Measurements from ENCODE around the gene ADAM12.

ADAM12 gene

GRCh38 chr10:126043389-126043788 lies 344.9 kb downstream of the ADAM12 start:
- H3K4me3 ChIP-seq (replicated peaks; ENCODE audit: low read depth, low read length), result no peak overlapping the region
- TF ChIP-seq, protein P1, sequence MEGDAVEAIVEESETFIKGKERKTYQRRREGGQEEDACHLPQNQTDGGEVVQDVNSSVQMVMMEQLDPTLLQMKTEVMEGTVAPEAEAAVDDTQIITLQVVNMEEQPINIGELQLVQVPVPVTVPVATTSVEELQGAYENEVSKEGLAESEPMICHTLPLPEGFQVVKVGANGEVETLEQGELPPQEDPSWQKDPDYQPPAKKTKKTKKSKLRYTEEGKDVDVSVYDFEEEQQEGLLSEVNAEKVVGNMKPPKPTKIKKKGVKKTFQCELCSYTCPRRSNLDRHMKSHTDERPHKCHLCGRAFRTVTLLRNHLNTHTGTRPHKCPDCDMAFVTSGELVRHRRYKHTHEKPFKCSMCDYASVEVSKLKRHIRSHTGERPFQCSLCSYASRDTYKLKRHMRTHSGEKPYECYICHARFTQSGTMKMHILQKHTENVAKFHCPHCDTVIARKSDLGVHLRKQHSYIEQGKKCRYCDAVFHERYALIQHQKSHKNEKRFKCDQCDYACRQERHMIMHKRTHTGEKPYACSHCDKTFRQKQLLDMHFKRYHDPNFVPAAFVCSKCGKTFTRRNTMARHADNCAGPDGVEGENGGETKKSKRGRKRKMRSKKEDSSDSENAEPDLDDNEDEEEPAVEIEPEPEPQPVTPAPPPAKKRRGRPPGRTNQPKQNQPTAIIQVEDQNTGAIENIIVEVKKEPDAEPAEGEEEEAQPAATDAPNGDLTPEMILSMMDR (IDR thresholded peaks at IDR 0.05; ENCODE audit: low read length, missing control alignments), result no peak
- DNase-seq (ENCODE audit: low read depth), result no peak

DNA sequence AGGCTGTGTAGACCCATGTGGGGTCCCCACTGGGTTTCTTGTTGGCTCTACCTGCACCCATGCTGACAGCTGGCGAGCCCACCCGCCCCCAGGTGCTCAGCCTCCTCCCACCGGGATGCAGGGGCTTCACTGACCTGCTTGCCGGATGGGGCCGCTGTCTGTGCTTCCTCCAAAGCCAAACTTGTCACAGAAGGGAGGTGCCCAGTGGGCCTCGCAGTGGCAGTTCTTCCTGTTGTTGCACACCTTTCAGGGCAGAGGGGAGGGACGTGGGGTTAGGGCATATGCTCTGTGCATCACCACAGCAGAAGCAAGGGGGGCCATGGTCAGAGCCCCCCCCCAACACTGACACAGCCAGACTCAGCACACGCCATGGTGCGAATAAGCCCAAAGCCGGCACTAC lies 345.4 kb downstream of the ADAM12 start:
- DNase-seq (ENCODE audit: low read depth), result no peak
- TF ChIP-seq, protein P1 (IDR thresholded peaks at IDR 0.05; ENCODE audit: low read length, missing control alignments), result no peak
- no peak overlapping the region for H3K4me3 ChIP-seq (replicated peaks; ENCODE audit: low read depth, low read length)

GRCh38 chr10:126042354-126042753 lies 345.9 kb downstream of the ADAM12 start:
- TF ChIP-seq, protein P1 (IDR thresholded peaks at IDR 0.05; ENCODE audit: low read length, missing control alignments), result no peak
- DNase-seq (ENCODE audit: low read depth), result no peak
- H3K4me3 ChIP-seq (replicated peaks; ENCODE audit: low read depth, low read length), result no peak overlapping the region

GRCh38 chr10:126041804-126042231 lies 346.5 kb downstream of the ADAM12 start:
- H3K4me3 ChIP-seq (replicated peaks; ENCODE audit: low read depth, low read length), result no peak overlapping the region
- TF ChIP-seq, protein P1 (IDR thresholded peaks at IDR 0.05; ENCODE audit: low read length, missing control alignments), result no peak
- DNase-seq (ENCODE audit: low read depth), result peak; percentile 89

DNA sequence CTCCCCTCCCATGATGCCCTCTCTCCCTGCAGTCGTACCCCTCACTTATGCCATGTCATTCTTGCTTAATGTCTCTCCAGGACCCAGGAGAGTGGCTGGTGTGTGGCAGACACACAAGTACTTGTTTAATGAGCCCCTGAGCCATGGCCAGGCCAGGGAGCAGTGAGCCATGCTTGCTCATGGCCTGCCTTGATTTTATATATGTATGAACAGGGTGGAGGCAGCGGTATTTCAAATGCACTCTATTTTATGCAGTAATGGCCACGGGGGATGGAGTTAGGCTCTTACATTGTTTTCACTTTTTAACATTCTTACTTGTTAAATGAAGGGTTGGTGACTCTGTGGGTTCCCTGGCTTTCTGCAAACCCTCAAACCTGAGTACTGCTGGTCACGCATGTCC lies 347.2 kb downstream of the ADAM12 start:
- TF ChIP-seq, protein P1 (IDR thresholded peaks at IDR 0.05; ENCODE audit: low read length, missing control alignments), result no peak
- H3K4me3 ChIP-seq (replicated peaks; ENCODE audit: low read depth, low read length), result no peak overlapping the region
- DNase-seq (ENCODE audit: low read depth), result no peak

- no peak overlapping the region for H3K4me3 ChIP-seq (replicated peaks; ENCODE audit: low read depth, low read length)
- TF ChIP-seq, protein P1 (IDR thresholded peaks at IDR 0.05; ENCODE audit: low read length, missing control alignments), result no peak
- DNase-seq (ENCODE audit: low read depth), result no peak
Measured at GRCh38 chr10:126037946-126038345, 350.3 kb downstream of the ADAM12 start.

GRCh38 chr10:126036515-126036914 lies 351.8 kb downstream of the ADAM12 start:
- TF ChIP-seq, protein P1 (IDR thresholded peaks at IDR 0.05; ENCODE audit: low read length, missing control alignments), result no peak
- DNase-seq (ENCODE audit: low read depth), result no peak

More at GRCh38 chr10:126036515-126036914, 351.8 kb downstream of the ADAM12 start:
- H3K4me3 ChIP-seq (replicated peaks; ENCODE audit: low read depth, low read length), result no peak overlapping the region
